Measurements from ENCODE around the gene COQ4.

- TF ChIP-seq CTCF (IDR thresholded peaks at IDR 0.05), result no peak
- no peak for TF ChIP-seq POLR2A (IDR thresholded peaks at IDR 0.05)
- TF ChIP-seq POLR2AphosphoS5 (IDR thresholded peaks at IDR 0.05), result no peak
These were observed 53.2 kb downstream of the COQ4 start for GRCh38 chr9:128375865-128376264.
